Stimulated activated CD4-positive, alpha-beta T cell treated with anti-CD3 and anti-CD28 coated beads, Interleukin-2, amount 100 ng/mL, for 48 hours (primary cell): ENCODE data around the gene GRM5.

Experiments
- DNase-seq, 2 donors: peaks; one replicate each; pipeline ENCODE4 v3.0.0-alpha.2; 2020

GRM5 gene

GRCh38 chr11:88827018-88827676 is 238.6 kb downstream of the GRM5 start:
- DNase-seq = no peak

DNA sequence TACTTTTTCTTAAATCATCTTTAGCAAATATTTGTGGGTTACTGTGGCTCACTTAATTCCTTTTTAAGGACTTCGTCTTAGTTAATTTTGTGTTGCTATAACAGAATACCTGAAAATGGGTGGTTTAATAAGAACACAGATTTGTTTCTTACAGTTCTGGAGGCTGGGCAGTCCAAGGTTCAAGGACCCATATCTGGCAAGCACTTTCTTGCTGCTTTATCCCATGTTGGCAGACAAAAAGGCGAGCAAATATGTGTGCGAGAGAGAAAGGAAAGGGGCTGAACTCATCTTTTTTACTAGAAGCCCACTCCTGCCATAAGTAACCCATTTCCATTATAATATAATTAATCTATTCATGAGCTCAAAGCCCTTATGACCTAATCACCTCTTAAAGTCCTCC is 246.2 kb downstream of the GRM5 start:
- no peak for DNase-seq

GRCh38 chr11:88818978-88819377 is 246.8 kb downstream of the GRM5 start:
- DNase-seq = no peak

- no peak for DNase-seq
Measured at GRCh38 chr11:88815505-88815904, 250.3 kb downstream of the GRM5 start.

DNA sequence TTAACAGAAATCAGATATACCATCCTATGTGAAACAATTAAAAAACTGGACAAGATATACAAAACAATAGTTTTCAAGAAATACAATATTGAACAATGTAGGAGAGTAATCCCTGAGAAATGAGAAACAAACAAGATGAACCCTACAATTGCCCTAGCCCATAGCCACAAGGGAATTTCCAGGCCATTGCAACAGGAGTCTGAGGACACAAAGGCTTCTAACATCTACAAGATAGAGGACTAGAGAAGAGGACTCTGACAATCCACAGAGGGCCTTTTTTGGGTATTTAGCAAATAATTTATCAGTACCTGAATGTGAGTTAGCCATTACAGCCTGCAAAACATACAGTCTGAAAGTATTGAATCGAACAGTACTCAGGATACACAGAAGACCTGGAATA is 251.7 kb downstream of the GRM5 start:
- DNase-seq = no peak

DNA sequence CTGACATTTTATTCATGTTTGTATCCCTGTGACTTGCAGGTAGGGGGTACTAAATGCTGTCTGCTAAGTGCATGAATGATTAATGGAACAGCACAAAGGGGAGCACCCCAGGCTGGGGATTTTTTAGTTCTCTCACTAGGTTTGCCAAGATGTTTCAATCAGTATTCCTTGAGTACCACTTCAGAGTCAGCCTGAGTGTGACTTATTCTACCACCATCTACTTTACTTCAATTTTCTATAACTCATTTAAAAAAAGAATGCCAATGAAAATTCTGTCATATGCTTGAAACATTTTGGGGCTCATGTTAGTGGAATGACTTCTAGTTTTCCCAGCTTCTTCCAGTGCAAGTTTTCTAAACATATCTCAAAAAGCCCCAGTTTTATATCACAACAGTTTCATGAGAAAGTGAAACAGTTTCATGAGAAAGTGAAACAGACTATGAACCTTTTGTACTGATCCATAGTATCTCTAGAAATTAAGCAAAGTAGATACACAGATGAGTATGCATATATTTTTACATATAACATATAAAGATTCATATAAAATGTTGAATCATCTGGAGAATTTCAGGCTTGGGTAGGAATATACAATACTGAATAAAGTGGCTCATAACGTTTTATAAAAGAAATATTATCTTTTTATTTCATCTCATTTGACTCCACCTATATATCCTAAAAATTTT is 252.4 kb downstream of the GRM5 start:
- DNase-seq = no peak

DNA sequence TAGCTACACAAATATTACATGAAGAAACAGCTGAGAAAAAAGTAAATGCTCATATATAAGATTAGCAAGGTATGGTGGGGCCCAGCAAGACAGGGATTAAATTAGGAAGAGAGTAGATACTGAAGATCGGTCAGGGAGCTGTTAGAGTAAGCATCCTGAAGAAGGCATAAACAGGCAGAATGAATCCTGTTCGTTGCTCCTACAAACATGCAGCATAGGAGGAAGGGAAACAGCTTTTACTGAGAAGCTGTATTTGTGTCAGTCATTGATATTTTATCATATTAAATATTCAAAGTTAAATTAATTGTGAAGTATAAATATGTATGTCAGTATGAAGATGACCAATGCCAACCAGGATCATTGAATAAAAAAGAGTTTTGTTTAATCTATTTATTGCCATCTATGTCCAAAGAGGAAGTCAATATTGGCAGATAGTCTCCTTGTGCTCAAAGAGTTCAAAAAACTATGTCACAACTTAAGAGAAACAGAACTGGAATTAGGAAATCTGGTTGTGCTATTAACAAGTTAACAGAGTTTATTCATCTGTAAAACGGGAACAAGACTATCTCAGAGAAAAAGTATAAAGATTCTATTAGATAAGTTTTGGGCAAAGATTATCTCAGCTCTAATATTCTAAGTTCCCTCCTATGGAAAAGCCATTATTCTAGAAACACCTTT is 255.2 kb downstream of the GRM5 start:
- no peak for DNase-seq

- DNase-seq = no peak
Measured at GRCh38 chr11:88809126-88809525, 256.7 kb downstream of the GRM5 start.

DNA sequence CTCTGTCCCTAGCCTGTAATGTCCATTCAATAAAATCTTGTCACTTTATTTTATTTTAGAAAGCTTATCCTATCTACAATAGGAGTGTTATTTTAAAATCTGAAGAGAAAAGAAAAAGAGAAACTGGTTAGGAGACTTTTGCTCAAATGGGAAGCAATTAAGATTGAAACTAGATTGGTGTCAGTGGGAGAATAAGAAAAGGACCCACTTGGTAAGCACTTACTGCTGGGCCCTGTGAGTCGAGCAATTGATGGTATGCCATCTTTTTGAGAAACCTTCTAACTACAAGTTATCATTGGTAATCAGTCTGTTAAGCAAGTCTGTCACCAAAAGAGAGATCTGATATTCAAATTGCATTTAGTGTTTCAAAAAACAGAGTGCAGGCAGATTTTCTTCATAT is 258.4 kb downstream of the GRM5 start:
- no peak for DNase-seq

DNA sequence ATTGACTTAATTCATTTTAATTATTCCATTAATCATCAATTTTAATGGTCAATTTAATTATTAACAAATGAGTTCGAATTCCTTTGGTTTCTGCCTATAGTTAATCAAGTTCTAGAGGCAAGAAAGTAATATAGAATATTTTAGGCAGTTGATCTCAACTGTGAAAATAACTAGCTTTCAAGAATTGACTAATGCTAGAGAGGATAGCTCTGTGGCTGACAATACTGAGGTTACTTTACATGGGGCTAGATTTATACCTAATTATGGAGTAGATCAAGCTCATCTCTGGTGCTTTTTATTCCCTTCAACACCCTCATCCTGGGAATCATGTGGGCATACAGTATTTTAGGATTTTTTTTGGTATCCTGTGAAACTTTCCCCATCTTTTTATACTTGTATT is 259.4 kb downstream of the GRM5 start:
- no peak for DNase-seq

GRCh38 chr11:88801484-88802123 is 264.2 kb downstream of the GRM5 start:
- no peak for DNase-seq

DNA sequence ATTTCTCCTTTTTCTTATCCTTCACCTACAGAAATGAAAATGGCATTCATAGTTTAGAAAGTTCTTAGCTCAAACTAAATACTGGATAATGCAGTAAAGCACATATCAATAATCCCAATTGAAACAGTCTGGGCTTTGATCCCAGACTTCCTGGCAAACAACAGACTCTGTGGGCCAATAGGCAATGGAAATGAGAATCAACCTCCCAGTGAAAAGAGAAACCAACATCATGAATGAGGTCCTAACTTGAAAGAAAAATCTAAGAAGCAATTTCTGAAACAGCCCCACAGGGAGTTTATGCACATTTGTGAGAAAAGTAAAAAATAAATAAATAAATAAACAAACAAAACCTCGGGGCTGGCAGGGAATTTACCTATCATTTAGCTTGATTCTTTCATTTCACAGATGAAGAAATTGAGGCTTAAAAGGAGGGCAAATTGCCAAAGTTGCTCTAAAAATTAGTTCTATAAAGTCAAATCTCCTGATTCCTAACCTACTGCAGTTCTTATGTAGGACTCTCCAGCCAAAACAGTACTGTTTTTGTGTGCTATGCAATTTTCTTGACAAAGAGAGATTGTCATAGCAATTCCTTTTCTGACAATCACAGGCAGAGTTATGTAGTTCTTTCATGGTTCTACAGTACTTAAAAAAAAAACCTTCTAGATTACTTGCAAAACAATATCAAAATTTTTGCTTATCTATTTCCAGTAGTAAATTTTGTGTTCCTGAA is 265.8 kb downstream of the GRM5 start:
- no peak for DNase-seq

DNA sequence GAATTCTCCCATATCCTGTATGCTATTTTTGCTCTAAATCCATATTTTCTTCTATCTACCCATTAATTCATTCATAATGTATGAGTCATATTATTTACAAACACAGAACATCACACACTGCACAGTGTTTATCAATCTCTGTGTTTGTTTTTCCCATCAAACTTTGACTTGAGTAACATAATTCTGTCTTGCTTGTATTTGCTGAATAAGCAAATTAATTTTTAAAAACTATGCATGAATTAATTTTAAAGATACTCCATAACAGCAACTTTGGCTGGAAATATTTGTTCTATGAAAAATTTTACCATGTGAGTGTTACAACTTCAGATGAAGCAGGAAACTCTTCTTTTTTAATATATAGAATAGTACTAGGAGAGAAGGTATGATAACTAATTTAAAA is 275.6 kb downstream of the GRM5 start:
- no peak for DNase-seq

DNA sequence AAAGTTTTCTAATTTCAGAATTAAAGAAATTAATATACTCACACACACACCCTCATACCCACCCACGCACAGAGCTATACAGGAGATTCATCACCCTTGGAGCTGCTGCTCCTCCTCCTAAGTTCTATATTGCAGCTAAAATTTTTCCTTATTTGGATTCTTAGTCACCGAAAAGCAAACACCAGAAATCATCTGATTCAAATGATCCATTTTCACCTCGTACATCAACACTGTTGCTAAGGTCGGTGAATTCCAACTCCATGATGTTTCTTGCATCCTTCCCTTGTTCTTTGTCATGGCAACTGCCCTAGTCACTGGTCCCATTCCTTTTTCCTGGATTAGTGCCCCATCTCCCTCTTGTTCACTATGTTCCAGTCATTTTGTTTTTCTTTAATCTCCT is 286.2 kb downstream of the GRM5 start:
- no peak for DNase-seq

DNA sequence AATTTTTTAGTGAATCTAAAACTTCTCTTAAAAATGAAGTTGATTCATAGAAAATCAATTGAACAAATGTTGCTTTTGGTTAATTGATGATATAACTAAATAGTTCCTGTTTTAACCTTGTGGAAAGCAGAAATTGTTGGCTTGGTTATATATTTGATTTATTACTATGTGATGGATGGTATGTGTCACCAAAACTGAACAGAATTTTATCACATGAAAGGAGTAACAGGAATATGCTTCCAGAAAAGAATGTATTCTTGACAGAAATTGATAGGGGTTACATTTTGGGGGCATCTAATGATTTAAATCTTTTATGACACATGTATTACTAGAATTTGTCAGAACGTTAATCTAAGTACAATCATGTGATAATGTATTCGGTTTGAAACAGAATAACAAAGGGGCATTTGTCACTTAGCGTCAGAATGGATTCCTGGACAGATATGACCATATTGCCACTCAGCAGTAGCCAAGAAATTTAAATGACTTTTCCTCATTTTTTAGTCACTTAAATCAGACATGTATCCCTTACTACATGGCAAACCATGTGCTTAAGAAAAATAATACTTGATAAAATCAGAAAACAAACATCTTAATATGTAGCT is 295.2 kb downstream of the GRM5 start:
- DNase-seq = no peak

GRCh38 chr11:88744140-88744539 is 321.6 kb downstream of the GRM5 start:
- DNase-seq = no peak

DNA sequence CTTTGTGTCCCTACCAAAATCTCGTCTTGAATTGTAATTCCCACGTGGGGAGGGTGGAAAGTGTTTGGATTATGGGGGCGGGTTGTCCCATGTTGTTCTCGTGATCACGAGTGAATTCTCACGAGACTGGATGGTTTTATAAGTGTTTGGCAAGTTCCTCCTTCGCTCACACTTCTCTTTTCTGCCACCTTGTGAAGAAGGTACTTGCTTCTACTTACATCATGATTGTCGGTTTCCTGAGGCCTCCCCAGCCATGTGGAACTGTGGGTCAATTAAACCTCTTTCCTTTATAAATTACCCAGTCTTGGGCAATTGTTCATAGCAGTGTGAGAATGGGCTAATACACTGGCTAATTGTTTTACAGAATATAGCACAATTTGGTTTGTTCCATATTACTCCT is 326.3 kb downstream of the GRM5 start:
- no peak for DNase-seq

- no peak for DNase-seq
Measured at GRCh38 chr11:88709567-88709966, 356.2 kb downstream of the GRM5 start.

DNA sequence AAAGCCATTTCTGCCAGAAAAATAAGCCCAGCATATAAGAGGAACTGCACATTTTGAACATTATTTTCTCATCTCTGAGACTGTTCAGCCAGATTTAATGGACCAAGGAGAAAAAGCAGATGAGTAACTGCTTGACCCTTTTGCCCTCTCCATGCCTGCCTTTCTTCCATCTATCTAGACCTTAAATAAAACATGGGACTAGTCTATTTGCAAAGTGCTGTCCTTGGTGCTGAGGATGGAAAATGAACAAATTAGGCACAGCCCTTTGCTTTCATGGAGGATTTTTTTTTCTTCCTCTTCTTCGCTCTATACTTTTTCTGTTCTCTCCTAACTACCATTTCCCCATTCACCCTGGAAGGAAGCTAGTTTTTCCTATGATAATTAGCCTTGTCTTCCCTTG is 361.3 kb downstream of the GRM5 start:
- no peak for DNase-seq

DNA sequence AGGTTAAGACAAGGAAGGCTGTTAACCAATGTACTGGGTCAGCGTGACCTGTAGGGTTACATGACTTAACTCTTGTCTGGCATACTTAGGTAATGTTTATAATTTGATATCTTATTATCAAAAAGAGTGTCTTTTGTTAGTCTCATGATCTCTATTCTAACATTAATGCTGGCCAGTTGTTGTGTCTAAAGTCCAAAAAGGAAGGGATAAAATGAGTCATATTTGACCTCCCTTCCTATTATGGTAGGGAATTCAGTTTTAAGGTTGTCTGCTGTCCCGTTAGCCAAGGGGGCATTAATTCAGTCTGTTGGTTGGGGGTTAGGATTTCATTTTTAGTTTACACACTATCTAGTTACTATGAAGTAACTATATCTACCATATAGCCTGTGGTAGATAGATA is 364.0 kb downstream of the GRM5 start:
- no peak for DNase-seq

- no peak for DNase-seq
Measured at GRCh38 chr11:88697139-88697538, 368.6 kb downstream of the GRM5 start.

DNA sequence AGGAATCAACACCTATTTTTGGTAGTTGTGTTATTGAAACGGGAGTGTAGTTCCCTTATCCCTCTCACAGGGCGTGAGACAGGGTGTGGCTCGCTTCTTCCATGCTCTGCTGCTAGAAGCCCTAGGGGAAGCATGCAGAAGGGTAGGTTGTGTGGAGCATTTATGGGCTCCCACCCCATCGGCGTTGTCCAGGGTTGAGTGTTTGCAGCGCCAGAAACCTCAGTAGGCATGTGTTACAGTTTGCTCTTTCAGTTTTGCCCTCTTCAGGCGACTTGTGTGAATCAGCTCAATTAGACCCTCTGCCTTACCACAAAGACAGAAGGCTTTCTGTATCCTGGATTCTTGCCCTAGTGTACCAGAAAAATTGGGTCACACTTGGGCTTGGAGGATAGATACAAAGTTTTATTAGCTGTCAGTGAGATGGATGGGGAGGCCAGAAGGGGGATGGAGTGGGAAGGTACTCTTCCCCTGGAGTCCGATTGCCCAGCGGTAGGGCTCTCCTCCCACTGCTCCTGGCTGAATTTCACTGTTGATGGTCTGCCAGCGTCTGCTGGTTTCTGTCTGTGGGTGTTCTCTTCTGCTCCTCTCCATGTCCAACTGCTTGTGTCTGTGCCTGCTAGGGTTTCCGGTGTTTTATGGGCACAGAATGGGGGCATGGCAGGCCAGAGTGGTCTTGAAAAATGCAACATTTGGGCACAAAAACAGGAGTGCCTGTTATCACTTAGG is 369.9 kb downstream of the GRM5 start:
- no peak for DNase-seq
